NK-92 treated with Interleukin-12 subunit alpha and Interleukin-12 subunit beta, amount 100 ng/mL, for 24 hours (cell line): ENCODE results near the gene EEF2.
"Not testable (repeated sequence)": the region's sequence is repeated elsewhere in the genome, so short reads cannot be mapped to it uniquely, and the experiment has no call there.

Source experiments
- DNase-seq: peaks from one replicate; lab custom pipeline; 2025; lab: John Stamatoyannopoulos, UW

Gene EEF2

GRCh38 chr19:3944018-3944721 lies 41.1 kb downstream of the EEF2 start:
- no peak for DNase-seq

GRCh38 chr19:3942790-3943409 lies 42.4 kb downstream of the EEF2 start:
- DNase-seq: no peak

GRCh38 chr19:3938300-3938950 lies 46.8 kb downstream of the EEF2 start:
- not testable (repeated sequence) for DNase-seq

GRCh38 chr19:3936506-3937442 lies 48.5 kb downstream of the EEF2 start:
- DNase-seq: no peak

- no peak for DNase-seq
Measured at GRCh38 chr19:3932931-3933810, 52.1 kb downstream of the EEF2 start, which contains the start of gene NMRK2. Gene NMRK2, plus strand, starts transcription at chr19:3933069. Its CDS starts 603 bp downstream, at chr19:3933672.

DNA sequence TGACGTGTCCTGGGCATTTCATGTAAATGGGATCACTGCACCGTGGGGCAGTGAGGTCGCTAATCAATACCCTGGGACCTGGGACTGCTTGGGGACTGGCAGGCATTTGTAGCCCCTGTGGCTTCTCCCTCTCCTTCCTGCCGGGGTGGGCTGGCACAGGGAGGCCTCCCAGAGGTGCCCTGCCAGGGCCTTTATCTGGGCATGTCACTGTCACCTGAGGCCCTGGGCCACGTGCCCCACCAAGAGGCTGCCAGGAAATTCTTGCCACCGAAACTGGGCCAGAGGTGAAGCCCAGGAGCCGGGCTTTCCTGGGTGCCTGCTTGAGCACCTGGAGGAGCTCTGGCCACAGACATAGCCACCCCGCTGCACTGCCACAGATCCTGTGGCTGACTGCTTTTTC lies 54.2 kb downstream of the EEF2 start:
- no peak for DNase-seq
